GM11168 (cell line): ENCODE data around the gene GALNT7.
"Not testable (repeated sequence)": the region's sequence is repeated elsewhere in the genome, so short reads cannot be mapped to it uniquely, and the experiment has no call there.

ENCODE experiments used
- in situ Hi-C: fragments of 300-500 bp; cut with MboI; formaldehyde crosslinking; loops from one replicate; pipeline ENCODE4 v1.12.0; 2022; ENCODE audit warnings: low sequenced_read_pairs; ENCODE audit not compliant: unreplicated experiment

GALNT7 gene

DNA sequence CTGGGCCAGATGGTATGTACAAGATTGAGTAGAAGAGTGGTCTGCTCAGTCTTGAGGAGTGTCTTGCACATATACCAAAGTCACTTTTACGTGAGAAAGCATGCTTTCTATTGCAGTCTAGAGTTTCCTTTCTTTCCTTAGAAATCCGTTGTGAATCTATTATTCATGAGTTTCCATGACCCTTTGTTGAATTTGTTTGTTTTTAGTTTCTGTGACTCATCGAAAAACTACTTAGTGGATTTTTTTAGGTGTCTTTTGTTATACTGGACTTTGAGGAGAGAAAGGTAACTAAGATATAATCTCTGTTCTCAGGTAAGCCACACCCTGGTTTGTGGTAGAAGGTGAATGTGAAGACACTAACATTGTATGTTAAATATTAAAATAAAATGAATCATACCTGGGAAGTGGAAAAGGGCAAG is 23.0 kb downstream of the GALNT7 start:
- in situ Hi-C loops, result no loop called here

- in situ Hi-C loops, result no loop called here
Measured at GRCh38 chr4:173192375-173193162, 24.0 kb downstream of the GALNT7 start.

DNA sequence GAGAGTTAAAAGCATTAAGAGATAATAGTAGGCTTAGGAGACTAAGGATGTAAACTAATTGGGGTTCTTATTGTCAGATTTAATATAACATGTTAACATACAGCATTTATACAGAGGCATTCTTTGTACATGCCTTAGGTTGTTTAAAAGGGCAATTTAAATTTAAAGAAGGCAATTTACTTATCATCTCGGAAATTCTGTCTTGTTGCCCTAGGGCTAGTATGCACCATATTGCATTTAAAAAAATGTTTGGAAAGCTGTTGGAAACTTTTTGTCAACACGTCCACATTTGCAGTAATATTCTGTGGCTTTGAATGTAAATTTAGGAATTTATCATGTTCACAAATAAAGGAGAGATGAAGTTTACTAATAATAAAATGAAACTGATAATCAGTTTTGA is 25.5 kb downstream of the GALNT7 start:
- in situ Hi-C loops, result no loop called here

DNA sequence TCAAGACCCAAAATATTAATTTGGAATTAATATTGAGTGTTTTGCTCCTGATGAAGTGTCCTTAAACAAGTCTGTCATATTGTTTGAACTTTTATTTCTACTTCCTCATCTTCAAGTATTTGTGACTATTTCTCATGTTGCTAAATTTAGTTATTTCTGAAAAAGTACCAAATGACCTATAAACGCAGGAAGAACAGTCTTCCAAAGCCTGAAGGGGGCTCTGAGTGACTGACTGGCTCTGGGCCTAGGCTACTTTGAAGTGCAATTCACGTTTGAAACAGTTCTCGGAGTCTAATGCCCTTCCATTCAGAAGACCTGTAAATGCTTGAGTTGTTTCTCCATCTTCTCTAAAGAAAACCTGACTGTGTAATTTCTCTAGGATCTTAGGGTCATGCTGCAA is 26.5 kb downstream of the GALNT7 start:
- in situ Hi-C loops, result no loop called here

DNA sequence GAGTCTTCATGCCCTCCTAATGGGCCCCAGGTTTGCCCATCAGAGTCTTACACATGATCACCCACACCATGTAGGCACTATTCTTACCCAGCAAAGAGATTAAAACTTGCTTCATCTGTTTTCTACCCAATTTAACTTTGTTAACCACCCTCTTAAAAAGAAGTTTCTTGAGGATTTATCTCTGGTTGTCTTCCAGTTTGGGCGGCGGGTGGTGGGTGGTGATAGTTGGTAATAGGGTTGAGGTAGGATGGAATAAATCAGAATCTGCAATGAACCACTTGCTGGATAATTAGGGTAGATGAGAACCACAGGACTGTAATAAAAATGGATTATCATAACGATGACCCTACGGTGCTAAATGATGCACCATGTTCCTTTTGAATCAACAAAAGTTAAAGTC is 30.9 kb downstream of the GALNT7 start:
- in situ Hi-C loops, result no loop called here

DNA sequence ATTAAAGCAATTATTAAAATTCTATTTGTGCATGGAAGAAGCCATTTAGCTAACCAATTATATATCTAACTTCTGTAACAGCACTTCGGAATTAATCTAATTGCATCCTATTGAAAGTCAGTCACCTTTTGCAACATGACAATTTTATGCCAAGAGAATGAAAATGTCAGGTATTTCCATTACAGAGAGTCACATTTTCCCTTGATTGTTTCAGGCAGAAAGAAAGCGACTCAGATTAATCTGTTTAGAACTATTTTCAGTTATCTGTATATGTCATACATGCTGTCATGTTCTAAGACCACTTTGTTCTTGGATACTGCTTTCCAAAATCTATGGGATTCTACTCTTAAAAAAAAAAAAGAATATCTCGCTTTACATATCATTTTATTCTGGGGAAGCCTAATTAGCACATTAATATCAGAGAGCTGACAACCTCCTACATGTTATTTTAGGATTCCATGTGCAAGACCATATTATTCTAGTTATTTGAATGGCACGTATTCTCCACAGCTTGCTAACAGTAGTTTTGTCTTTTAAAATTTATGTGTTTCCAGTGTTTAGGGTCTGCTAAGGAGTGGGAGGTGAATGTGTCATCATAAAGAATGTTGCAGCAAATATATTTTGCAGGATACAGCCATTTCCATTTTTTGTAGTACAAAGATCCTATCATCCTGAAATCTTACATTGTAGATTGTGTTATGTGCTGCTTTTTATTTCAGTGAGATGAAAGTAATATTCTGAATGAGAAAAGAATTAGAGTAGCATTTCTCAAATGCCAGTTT is 31.7 kb downstream of the GALNT7 start:
- in situ Hi-C loops, result no loop called here

DNA sequence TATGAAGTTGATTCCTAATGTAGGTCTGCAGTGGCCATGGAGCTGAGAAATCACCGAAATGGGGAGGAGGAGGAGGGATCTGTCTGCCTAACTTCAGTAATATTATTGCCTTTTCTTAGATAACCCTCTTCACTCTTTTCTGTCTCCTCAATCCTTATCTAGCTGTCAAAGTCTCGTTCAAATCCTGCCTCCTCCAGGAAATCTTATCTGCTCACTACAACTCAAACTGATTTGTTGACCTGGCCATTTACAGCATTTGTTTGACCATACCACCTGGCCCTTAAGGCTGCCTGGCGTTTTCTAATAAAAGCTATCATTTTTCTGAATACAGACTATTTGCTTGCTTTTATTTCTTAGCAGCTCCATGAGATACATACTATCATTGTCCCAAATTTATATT is 33.8 kb downstream of the GALNT7 start:
- in situ Hi-C loops, result no loop called here

DNA sequence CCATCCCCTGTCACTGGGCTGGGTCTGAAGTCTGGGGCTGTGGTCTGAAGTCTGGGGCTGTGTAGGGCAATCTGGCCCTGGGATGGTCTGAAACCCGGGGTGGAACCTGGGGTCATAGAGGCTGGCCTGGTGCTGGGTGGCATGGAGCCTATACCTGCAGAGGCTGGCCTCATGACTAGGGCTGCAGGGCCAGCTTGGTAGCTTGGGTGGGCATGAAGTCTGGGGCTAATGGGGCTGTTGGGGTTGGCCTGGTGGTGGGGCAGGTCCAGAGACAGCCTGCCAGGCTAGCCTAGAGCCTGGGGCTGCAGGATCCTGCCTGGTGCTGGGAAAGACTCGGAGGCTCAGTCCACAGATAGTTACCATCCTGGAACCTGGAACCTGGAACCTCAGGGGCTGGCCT is 37.0 kb downstream of the GALNT7 start:
- in situ Hi-C loops, result no loop called here

- in situ Hi-C loops, result no loop called here
Measured at GRCh38 chr4:173208420-173208819, 39.8 kb downstream of the GALNT7 start.

- in situ Hi-C loops, result no loop called here
Measured at GRCh38 chr4:173211222-173211621, 42.6 kb downstream of the GALNT7 start.

DNA sequence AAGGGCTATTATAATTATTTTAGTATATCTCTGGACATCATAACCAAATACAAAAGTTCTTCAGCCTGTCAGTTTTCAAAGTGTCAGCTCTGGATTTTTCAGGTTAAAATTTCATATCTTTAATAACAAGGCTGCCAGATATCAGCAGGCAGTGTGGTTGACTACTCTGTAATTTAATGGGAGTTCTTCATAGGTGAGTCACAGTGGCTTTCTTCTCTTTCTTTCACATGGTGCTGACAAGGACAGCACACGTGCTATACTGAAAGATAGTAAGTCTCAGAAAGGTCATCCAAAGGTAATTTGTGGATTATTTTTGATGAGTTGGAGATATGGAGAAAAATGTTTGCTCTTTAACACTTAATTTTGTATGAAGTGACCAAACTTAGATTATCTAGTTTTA is 43.2 kb downstream of the GALNT7 start:
- in situ Hi-C loops, result no loop called here

GRCh38 chr4:173212379-173212778 is 43.8 kb downstream of the GALNT7 start:
- in situ Hi-C loops, result no loop called here

GRCh38 chr4:173213296-173213695 is 44.7 kb downstream of the GALNT7 start:
- in situ Hi-C loops, result no loop called here

- in situ Hi-C loops, result no loop called here
Measured at GRCh38 chr4:173214231-173214630, 45.6 kb downstream of the GALNT7 start.

DNA sequence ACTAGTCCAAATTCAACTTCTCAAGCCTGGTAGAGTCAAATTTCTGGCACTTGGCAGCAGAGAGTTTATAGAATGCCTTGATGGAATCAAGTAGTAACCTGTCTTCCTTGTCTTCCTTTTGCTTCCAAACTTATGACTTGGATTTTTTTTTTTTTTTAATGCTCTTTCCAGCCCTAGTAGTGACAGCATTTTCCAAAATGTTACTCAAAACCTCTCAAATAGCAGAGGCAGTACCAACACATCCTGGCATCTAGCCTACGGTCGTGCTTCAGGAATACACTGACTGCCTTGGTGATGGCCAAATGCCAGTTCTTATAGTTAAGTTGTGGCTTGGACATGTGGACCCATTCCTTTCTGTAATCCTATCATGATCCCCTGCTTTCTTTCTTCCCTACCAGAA is 46.0 kb downstream of the GALNT7 start:
- in situ Hi-C loops, result no loop called here

DNA sequence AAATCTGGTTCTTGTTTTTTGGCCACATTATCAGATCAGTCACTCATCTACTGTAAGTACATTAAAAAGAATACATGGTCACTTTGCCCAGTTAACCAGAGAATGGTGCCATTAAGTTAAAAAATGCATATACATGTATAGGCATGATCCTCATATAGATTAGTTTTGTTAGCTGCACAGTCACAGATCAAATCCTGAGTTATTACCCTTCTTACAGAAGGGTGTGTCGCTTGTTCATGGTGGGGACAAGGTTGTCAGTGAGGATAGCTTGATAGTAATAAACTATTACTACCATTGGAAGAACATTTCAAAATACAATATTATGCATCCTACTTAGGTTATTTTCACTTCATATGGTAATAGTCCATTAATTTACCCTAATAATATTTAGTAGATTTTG is 48.5 kb downstream of the GALNT7 start:
- in situ Hi-C loops, result no loop called here

DNA sequence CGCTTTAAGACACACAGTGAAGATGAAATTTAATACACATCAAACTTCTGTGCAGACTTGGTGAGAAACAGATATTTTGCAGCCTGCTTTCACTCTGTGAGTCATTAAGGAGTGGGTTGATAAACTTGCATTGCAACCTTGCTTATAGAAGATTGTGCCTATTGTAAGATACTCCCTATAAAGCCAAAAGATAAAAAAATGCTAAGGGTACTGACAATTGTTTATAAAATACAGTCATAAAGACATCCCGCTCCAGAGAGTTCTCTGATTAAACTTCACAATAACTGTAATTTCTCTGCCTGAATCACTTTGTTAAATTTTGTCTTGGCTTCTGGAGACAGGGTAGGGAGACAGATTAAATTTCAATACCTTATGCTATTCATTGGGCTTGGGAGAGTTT is 49.1 kb downstream of the GALNT7 start:
- in situ Hi-C loops, result no loop called here

- in situ Hi-C loops, result no loop called here
Measured at GRCh38 chr4:173218411-173219125, 50.0 kb downstream of the GALNT7 start.

DNA sequence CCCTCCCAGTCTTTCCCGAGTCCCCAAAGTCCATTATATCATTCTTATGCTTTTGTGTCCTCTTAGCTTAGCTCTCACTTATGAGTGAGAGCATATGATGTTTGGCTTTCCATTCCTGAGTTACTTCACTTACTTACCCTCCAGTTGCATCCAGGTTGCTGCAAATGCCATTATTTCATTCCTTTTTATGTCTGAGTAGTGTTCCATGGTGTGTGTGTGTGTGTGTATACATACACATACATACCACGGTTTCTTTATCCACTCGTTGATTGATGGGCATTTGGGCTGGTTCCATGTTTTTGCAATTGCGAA is 50.5 kb downstream of the GALNT7 start:
- in situ Hi-C loops, result not testable (repeated sequence)

DNA sequence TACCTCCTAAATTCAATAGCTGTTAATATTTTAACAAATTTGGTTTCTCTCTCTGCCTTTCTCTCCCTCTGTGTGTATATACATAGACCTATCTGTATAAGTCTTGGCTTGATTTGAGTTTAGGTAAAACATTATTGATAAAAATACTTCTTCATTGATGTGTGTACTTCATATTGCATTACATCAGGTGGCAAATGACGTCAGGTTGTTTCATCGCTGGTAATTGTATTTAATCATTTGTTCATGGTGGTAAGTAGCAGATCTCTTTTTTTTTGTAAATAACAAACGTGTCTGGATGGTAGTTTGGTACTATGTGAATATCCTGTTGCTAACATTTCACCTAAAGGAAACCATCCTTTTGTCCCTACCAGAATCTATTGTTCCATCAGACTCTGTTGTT is 55.1 kb downstream of the GALNT7 start:
- in situ Hi-C loops, result no loop called here

DNA sequence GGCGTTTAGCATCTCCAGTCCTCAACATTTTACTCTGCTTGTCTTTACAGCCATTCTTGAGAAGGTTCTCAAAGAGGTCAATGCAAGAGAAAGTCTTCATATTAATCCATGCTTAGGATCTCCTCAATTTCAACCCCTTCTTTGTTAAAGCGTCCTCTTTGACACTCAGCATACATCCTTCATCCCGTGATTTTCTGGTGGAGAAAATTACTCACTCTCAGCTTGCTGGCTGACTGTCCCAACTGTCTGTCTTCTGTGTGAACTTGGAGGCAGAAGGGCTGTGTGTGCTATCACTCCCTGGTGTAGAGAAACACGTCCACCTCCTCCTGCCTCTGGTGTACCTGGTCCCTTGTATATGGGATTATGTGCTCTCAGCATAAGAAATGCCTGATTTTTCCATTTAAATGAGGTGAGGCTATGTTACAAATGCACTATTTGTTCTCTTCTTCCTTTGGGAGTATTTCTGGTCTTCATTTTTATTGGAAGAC is 57.8 kb downstream of the GALNT7 start:
- in situ Hi-C loops, result no loop called here
